ENCODE results near the gene EYA2. TPM values are rescaled to one million over a fixed set of nuclear protein-coding genes. Genes with fewer than 3 reads are reported as not detected.

EYA2 gene
- total RNA-seq, 3 donors from 2014 or later, result 5.4 to 19.2 (median 12.5) TPM

DNA sequence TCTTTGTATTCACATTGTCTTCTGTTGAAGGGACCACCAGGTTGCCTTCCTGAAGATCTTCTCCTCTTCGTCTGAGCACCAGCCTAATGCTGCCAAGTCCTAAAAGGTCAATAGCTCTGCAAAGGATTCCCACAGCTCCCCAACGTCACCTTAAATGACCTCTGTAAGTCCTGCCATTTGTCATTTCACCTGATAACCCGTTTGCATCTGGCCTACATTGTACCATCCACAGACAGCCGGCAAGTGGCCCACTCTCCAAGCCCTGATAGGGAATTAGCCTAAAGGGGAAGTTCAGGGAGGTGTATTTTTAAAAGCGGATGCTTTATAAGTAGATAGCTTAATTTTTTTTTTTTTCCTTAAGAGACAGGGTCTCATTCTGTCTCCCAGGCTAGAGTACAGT is 334.0 kb downstream of the EYA2 start:
- peaks cover 5% of the 10 kb centered on the region for H3K36me3 ChIP-seq

GRCh38 chr20:47230811-47231256 is 336.2 kb downstream of the EYA2 start:
- H3K27ac ChIP-seq, result no peak overlapping the region
- no peak for TF ChIP-seq POLR2AphosphoS5 (IDR thresholded peaks at IDR 0.05)
- no peak for TF ChIP-seq CTCF (IDR thresholded peaks at IDR 0.05)
- no peak for TF ChIP-seq POLR2A (IDR thresholded peaks at IDR 0.05)
- H3K4me1 ChIP-seq, result no peaks in the 10 kb centered on the region
- H3K36me3 ChIP-seq, result peaks cover 5% of the 10 kb centered on the region
- H3K4me3 ChIP-seq, result no peak overlapping the region
- intact Hi-C loops (cut with DNase I; ENCODE audit: low total_unique reads), result no loop called here
- no peaks in the 10 kb centered on the region for H3K27me3 ChIP-seq
- H3K9me3 ChIP-seq, result no peaks in the 10 kb centered on the region
- DNase-seq (ENCODE audit: low spot score in 2 of 2), result no peak

More for the DNA sequence above, 334.0 kb downstream of the EYA2 start:
- no peak for DNase-seq (ENCODE audit: low spot score in 2 of 2)
- TF ChIP-seq POLR2A (IDR thresholded peaks at IDR 0.05) (no peak), CTCF (IDR thresholded peaks at IDR 0.05) (no peak), POLR2AphosphoS5 (IDR thresholded peaks at IDR 0.05) (no peak)
- Histone ChIP-seq H3K4me3 (no peak overlapping the region), H3K27me3 (no peaks in the 10 kb centered on the region), H3K9me3 (no peaks in the 10 kb centered on the region), H3K4me1 (no peaks in the 10 kb centered on the region), H3K27ac (no peak overlapping the region)
- intact Hi-C loops (cut with DNase I; ENCODE audit: low total_unique reads), result no loop called here

DNA sequence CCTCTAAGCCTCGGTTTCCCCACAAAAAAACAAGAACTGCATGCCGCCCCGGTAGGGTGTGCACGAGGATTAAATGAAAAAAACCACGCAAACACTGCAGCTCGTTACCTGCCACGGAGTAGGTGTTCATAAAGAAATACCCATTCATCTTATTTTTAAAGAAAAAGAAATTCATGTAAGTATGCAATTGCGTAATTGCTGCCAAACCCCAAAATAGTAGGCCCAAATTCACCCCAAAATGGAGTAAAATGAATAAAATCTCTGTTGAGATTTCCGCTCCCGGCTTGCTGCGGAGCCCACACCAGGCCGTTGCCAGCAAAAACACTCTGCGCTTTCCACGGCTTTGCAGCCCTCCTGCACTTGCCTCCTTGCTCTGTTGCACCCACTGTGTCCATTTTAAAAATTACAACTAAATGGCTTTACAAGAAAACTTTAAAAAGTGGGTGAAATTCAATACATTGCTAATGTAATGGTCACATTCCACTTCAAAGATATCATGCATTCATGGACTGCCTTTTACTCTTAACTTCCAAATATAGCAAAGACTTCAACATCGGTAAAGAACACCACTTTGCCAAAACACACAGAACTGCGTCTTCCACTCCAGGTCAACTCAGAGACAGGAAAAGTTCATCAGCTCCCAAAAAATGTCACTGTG is 336.9 kb downstream of the EYA2 start:
- TF ChIP-seq POLR2A (IDR thresholded peaks at IDR 0.05), result no peak
- TF ChIP-seq CTCF (IDR thresholded peaks at IDR 0.05), result no peak
- TF ChIP-seq POLR2AphosphoS5 (IDR thresholded peaks at IDR 0.05), result no peak
- Histone ChIP-seq H3K9me3 (no peaks in the 10 kb centered on the region), H3K27ac (no peak overlapping the region), H3K27me3 (no peaks in the 10 kb centered on the region), H3K4me3 (no peak overlapping the region), H3K36me3 (peaks cover 5% of the 10 kb centered on the region), H3K4me1 (no peaks in the 10 kb centered on the region)
- intact Hi-C loops (cut with DNase I; ENCODE audit: low total_unique reads), result no loop called here
- no peak for DNase-seq (ENCODE audit: low spot score in 2 of 2)

DNA sequence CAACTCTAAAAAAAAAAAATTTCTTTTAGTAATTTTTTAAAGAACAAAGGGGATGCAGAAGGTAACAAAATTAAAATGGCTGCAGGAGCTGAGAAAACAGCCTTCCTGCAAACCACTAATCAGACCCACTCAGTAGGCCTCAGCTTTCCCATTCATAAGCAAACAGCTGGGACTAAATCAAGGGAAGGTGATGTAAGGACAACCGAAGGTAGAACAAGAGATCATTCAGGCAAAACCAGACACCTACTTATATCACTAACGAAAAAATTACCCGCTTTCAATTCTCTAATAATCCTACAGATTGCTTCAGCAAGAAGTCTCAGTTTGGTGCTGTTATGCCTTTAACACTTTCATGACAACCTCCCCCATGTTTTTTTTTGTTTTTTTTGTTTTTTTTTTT is 337.9 kb downstream of the EYA2 start:
- Histone ChIP-seq H3K4me1 (no peaks in the 10 kb centered on the region), H3K9me3 (no peaks in the 10 kb centered on the region), H3K27me3 (no peaks in the 10 kb centered on the region), H3K4me3 (no peak overlapping the region), H3K36me3 (peaks cover 5% of the 10 kb centered on the region), H3K27ac (no peak overlapping the region)
- no peak for TF ChIP-seq POLR2A (IDR thresholded peaks at IDR 0.05)
- TF ChIP-seq POLR2AphosphoS5 (IDR thresholded peaks at IDR 0.05), result no peak
- no peak for TF ChIP-seq CTCF (IDR thresholded peaks at IDR 0.05)
- intact Hi-C loops (cut with DNase I; ENCODE audit: low total_unique reads), result no loop called here
- no peak for DNase-seq (ENCODE audit: low spot score in 2 of 2)

- no peaks in the 10 kb centered on the region for H3K27me3 ChIP-seq
- no peaks in the 10 kb centered on the region for H3K4me1 ChIP-seq
- TF ChIP-seq CTCF (IDR thresholded peaks at IDR 0.05), result no peak
- TF ChIP-seq POLR2AphosphoS5 (IDR thresholded peaks at IDR 0.05), result no peak
- no peak for TF ChIP-seq POLR2A (IDR thresholded peaks at IDR 0.05)
- intact Hi-C loops (cut with DNase I; ENCODE audit: low total_unique reads), result no loop called here
- no peak overlapping the region for H3K4me3 ChIP-seq
- H3K36me3 ChIP-seq, result peaks cover 5% of the 10 kb centered on the region
- no peak overlapping the region for H3K27ac ChIP-seq
- no peaks in the 10 kb centered on the region for H3K9me3 ChIP-seq
- no peak for DNase-seq (ENCODE audit: low spot score in 2 of 2)
Observed at GRCh38 chr20:47233333-47234188, 338.9 kb downstream of the EYA2 start.

Measured in breast epithelium (tissue), 4 donors.